Osteoblast (primary cell): ENCODE measurements around the gene DTNBP1. TPM values are rescaled to one million over a fixed set of nuclear protein-coding genes. Genes with fewer than 3 reads are reported as not detected.

Source experiments
- DNase-seq: peaks from one replicate; pipeline ENCODE4 v3.0.0; 2011; ENCODE audit warnings: low spot score, mixed read lengths; ENCODE audit not compliant: insufficient read length; ENCODE audit errors: missing footprints
- H2AFZ ChIP-seq: 2 replicates; pipeline ENCODE4 v1.6.0; 2011; ENCODE audit warnings: mild to moderate bottlenecking, low read length
- H3K27ac ChIP-seq: 2 replicates; pipeline ENCODE4 v1.5.1; 2011; ENCODE audit warnings: mild to moderate bottlenecking, low read depth, low read length, moderate library complexity
- H3K27me3 ChIP-seq: 2 replicates; pipeline ENCODE4 v1.6.0; 2012; ENCODE audit warnings: mild to moderate bottlenecking, control low read depth, inconsistent platforms, low read length, moderate library complexity; ENCODE audit not compliant: insufficient read depth
- H3K36me3 ChIP-seq: 2 replicates; pipeline ENCODE4 v1.5.1; 2011; ENCODE audit warnings: mild to moderate bottlenecking, low read length, control low read depth, moderate library complexity; ENCODE audit not compliant: insufficient read depth
- H3K4me1 ChIP-seq: 2 replicates; pipeline ENCODE4 v1.5.1; 2011; ENCODE audit warnings: mild to moderate bottlenecking, low read length, control low read depth, moderate library complexity; ENCODE audit not compliant: insufficient read depth
- H3K4me2 ChIP-seq: 2 replicates; pipeline ENCODE4 v1.6.0; 2011; ENCODE audit warnings: mild to moderate bottlenecking, low read length; ENCODE audit not compliant: insufficient read depth
- H3K4me3 ChIP-seq: fragments of 200-600 bp; sonication (generic); 3 replicates; pipeline ENCODE4 v1.5.1; 2012; ENCODE audit warnings: mild to moderate bottlenecking, low read length, inconsistent platforms; ENCODE audit not compliant: insufficient read depth
- H3K79me2 ChIP-seq: 2 replicates; pipeline ENCODE4 v1.6.0; 2012; ENCODE audit warnings: mild to moderate bottlenecking, low read length, control low read depth, inconsistent platforms; ENCODE audit not compliant: insufficient read depth
- H3K9me3 ChIP-seq: 2 replicates; pipeline ENCODE4 v1.5.1; 2011; ENCODE audit warnings: low read depth, low read length, control low read depth
- H4K20me1 ChIP-seq: 2 replicates; pipeline ENCODE4 v1.6.0; 2012; ENCODE audit warnings: mild to moderate bottlenecking, low read length, control low read depth; ENCODE audit not compliant: insufficient read depth
- CTCF ChIP-seq: IDR thresholded peaks from 2 replicates; pipeline ENCODE4 v1.5.1; 2011; ENCODE audit warnings: mild to moderate bottlenecking, low read depth, low read length, moderate library complexity; ENCODE audit errors: extremely low read depth
- total RNA-seq: library from RNA; depleted of rRNA; stranded (reverse); fragments of >200 nt; gene quantifications from 2 replicates; pipeline ENCODE4 v1.2.3, GENCODE V29; 2012

DTNBP1 gene
- total RNA-seq, 1 donor: 5.8 TPM

- Histone ChIP-seq H3K79me2 (no peaks in the 10 kb centered on the region), H3K9me3 (no peaks in the 10 kb centered on the region), H2AFZ (no peak overlapping the region), H3K36me3 (peaks cover 33% of the 10 kb centered on the region), H3K27me3 (no peaks in the 10 kb centered on the region), H3K4me3 (no peak overlapping the region), H3K4me1 (no peaks in the 10 kb centered on the region), H3K4me2 (no peak overlapping the region), H3K27ac (no peak overlapping the region), H4K20me1 (peaks cover 3% of the 10 kb centered on the region)
- DNase-seq: no peak
- TF ChIP-seq CTCF: no peak
Measured at GRCh38 chr6:15524861-15525401, 137.9 kb downstream of the DTNBP1 start.

GRCh38 chr6:15523679-15524630 is 138.9 kb downstream of the DTNBP1 start:
- Histone ChIP-seq H3K36me3 (peaks cover 37% of the 10 kb centered on the region), H3K4me3 (no peak overlapping the region)
- TF ChIP-seq CTCF: no peak

DNA sequence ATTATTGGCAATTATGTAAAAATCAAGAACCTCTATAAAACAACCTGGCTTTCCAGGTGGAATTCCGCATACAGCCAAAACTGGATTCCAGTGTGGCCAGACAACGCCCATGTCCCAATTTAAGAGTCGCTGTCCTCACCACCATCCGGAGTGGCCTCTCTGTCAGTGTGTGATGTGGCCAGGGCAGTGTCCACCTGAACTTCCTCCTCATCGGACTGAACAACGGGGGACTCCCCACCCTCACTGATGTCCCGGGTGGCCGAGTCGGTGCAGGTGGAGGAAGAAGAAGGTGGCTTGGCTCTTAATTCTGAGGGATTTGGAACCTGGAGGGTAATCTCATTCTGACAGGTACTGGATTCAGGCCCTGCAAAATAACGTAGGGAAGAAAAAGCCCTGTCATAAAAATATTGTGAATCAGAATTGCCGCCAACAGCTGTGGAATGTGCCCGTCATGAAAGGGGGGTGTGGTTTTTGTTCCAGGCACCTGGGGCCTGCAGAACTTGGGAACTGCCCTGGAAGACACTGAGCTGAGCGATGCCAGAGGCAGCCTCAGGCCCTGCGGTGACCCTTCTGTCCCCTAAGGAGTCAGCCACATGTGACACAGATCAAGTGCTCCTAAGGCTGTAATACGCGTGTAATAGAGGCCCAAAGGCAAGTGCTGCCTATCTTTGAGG is 139.8 kb downstream of the DTNBP1 start:
- Histone ChIP-seq H3K79me2 (no peaks in the 10 kb centered on the region), H3K4me1 (no peaks in the 10 kb centered on the region), H2AFZ (no peak overlapping the region), H3K27ac (no peak overlapping the region), H3K36me3 (peaks cover 33% of the 10 kb centered on the region), H4K20me1 (peaks cover 3% of the 10 kb centered on the region), H3K4me2 (no peak overlapping the region), H3K27me3 (no peaks in the 10 kb centered on the region), H3K9me3 (no peaks in the 10 kb centered on the region), H3K4me3 (no peak overlapping the region)
- TF ChIP-seq CTCF: no peak
- DNase-seq: no peak

More at GRCh38 chr6:15523679-15524630, 138.9 kb downstream of the DTNBP1 start:
- Histone ChIP-seq H3K4me2 (no peak overlapping the region), H2AFZ (no peak overlapping the region), H3K4me1 (no peaks in the 10 kb centered on the region), H3K79me2 (no peaks in the 10 kb centered on the region), H4K20me1 (peaks cover 3% of the 10 kb centered on the region), H3K27ac (no peak overlapping the region), H3K9me3 (no peaks in the 10 kb centered on the region), H3K27me3 (no peaks in the 10 kb centered on the region)
- DNase-seq: no peak

- Histone ChIP-seq H4K20me1 (peaks cover 3% of the 10 kb centered on the region), H3K79me2 (no peaks in the 10 kb centered on the region), H3K27me3 (no peaks in the 10 kb centered on the region), H2AFZ (no peak overlapping the region), H3K27ac (no peak overlapping the region), H3K4me2 (no peak overlapping the region), H3K4me1 (no peaks in the 10 kb centered on the region), H3K4me3 (no peak overlapping the region), H3K36me3 (peaks cover 33% of the 10 kb centered on the region), H3K9me3 (no peaks in the 10 kb centered on the region)
- no peak for TF ChIP-seq CTCF
- peak; percentile 44 for DNase-seq
Measured at GRCh38 chr6:15522427-15522826, 140.4 kb downstream of the DTNBP1 start.
